ENCODE results near the gene HCN4. TPM values are rescaled to one million over a fixed set of nuclear protein-coding genes. Genes with fewer than 3 reads are reported as not detected.
"Not testable (repeated sequence)": the region's sequence is repeated elsewhere in the genome, so short reads cannot be mapped to it uniquely, and the experiment has no call there.

Gene HCN4
- total RNA-seq, 1 donor from 2014 or later, result 21.1 TPM

DNA sequence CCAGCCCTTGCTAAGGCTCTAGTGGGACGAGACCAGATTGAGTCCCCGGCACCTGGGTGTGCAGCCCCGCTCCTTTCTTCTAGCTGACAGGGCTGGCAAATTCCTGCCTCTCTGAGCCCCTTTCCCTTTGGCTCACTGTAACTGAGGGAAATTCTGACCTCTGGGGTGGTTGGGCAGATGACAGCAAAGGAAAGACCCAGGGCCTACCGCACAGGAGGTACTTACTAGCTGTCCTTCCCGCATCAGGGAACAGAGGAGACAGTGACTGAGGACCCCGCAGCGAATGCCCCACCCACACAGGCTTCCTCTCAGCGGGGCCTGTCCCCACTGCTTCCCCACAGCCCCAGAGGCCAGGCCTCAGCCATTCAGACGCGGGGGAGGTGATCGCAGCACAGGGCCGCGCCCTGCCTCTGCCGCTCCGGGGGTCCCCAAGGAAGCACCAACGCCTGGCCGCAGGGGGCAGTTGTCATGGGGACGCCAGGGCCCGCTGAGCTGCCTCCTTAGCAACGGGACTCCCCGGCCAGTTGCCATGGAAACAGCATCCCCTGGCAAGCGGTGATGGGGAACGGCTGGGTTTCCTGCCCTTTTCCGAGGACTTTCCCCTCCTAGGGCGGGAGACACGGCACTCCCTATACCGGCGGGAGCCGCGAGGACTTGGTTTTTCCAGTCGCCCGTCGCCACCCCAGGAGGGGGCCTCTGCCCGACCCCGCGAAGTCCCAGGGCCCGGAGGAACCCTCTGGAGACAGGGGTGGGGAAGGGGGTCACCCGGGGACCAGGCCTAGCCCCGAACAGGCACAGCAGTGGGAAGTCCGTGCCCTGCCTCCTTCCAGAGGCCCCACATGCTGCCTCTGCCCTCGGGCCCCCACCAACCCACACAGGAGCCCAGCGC, 50.1 kb downstream of the HCN4 start:
- ATAC-seq, result no peak
- DNase-seq, result peak; percentile 33
- intact Hi-C loops (cut with micrococcal nuclease), result loop anchor here (10.0 kb wide), 1 partner anchor 226 kb away; no protein-coding TSS in a partner anchor

DNA sequence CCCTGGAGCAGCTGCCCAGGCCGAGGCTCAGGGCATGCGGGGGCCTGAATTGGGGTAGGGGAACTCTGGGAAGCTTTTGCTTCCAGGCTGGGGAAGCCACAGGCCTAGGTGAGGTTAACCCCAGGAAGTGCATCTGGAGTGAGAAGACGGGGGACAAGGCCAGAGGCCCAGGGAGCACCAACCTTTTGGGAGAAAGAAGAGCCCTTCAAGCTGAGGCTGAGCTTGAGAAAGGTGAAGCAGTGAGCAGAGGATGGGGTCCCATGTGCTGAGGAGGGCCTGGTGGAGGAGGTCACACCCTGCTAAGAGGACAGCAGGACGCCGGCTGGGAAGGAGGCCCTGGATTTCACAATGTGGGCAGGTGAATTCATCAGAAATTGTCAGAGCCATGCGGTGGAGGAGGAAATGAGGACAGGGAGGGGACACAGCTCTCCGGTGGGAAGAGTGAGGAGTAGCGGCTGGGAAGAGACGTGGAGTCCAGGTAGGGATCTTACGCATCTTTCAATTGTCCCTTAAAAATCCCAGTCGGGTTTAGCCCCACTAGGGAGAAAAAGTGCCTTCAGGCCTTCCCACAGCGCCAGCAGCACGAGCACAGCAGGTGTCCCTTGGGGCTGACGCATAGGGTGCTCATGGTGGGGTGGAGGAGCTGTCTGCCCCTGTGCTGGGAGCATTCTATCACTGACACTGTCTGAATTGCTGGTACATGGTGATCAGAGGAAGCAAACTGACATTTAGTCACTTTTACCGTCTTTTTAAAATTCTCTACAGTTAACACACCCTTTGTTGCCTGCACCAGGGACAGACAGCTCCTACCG, 50.9 kb downstream of the HCN4 start:
- intact Hi-C loops (cut with micrococcal nuclease), result loop anchor here (10.0 kb wide), 1 partner anchor 227 kb away; no protein-coding TSS in a partner anchor
- DNase-seq (no peak), ATAC-seq (no peak)

DNA sequence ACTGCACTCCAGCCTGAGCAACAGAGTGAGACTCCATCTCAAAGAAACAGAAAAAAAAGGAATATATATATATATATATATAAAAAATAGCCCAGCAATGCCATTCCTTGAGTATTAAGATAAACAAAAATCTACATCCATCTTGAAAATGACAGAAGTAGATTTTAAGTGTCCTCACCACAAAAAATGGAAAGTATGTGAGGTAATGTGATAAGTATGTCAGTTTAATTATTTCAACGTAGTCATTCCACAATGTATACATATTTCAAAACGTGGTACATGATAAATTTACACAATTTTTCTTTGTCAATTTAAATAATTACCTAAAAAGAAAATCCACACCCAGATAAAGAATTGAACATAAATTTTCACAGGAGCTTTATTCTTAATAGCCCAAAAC, 54.9 kb downstream of the HCN4 start:
- DNase-seq (no peak), ATAC-seq (no peak)
- intact Hi-C loops (cut with micrococcal nuclease), result loop anchor here (10.0 kb wide), 1 partner anchor 231 kb away; no protein-coding TSS in a partner anchor

DNA sequence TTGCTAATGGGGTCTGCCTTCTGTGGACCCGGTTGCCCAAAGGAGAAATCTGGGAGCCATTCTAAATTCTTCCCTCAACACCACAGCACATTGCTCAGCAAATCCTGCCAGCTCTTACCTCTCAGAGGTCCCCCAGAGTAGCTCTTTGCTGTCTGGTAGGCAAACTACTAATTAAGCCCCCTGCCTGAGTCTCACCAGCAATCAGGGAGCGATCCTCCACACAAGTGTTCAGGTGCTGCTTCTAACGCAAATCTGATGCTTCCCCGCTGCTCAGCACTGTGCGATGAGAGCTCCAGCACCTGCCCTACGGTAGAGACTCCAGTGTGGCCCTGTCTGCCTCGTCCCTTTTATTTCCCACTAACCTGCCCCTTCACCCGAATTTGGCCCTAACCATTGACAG, 60.5 kb downstream of the HCN4 start:
- ATAC-seq (no peak), DNase-seq (no peak)
- intact Hi-C loops (cut with micrococcal nuclease), result no loop called here

DNA sequence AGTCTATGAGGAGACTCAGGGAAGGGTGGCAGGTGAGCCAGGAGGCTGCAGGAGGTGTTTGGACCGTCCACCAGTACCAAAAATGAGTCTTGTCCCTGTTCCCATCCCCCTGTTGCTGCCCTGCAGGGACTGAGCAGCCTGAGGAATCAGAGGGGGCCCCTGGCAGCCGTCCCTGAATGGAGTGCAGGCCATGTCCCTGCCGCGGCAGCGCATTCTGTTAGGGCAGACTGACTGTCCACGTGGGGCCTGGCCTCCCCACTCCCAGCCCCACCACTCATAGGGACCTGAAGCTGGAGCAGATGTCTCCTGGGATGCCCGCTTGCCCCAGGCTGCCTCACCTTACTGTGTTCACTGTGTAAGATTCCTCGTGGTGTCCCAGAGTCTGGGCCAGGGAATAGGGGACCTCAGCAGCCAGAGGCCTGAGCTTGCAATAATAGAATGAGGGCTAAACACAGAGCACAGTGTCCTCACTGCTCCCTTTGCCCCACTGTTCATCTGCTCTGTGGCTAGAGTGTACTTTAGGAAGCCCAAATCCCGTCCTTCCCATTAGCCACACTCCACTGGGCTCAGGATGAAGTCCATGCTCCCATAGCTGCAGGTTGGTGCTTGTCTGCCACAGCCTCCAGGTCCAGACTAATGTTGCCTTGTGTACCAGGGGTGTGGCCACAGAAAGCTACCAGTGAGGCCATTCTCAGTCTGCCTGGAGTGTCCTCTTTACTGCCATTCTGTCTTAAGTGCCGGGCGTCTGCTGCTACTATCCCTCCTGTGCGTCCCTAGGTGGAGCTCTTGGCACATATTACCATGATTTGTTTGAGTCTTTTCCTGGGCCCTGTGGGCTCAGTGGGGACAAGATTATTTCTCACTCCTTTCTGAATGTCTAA, 63.2 kb downstream of the HCN4 start:
- intact Hi-C loops (cut with micrococcal nuclease), result no loop called here

DNA sequence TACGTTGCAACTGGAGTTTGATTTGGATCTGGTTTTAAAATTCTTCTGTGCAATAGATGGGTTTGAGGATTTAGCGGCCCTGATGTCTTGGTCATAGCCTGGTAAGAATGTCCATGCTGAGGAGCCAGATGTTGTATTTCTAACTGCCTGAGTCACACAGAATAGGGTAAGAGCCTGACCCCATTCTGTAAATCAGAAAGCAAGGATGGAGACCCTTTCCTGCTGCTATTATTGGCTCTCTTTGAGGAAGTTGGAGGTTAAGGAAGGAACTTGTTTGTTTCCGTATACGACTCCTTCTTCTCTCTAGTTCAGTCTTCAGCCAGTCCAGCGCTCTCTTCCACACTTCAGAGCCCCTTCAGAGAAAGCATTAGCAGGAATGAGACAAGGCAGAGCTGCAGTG, 65.1 kb downstream of the HCN4 start:
- no peak for DNase-seq

More for the DNA sequence above, 63.2 kb downstream of the HCN4 start:
- ATAC-seq (peak; percentile 93), DNase-seq (no peak)

DNA sequence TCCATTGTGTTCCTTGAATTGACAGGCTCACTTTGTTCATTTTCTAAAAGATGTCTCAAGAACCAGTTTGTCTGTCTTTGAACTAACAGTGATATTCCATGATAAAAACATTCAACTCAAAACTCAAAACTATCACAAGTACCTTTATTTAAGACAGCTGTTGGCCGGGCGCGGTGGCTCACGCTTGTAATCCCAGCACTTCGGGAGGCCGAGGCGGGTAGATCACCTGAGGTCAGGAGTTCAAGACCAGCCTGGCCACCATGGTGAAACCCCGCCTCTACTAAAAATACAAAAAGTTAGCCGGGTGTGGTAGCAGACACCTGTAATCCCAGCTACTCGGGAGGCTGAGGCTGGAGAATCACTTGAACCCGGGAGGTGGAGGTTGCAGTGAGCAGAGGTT, 68.5 kb downstream of the HCN4 start:
- ATAC-seq; DNase-seq; intact Hi-C loops (cut with micrococcal nuclease): not testable (repeated sequence)

More for the DNA sequence above, 65.1 kb downstream of the HCN4 start:
- intact Hi-C loops (cut with micrococcal nuclease), result no loop called here
- ATAC-seq, result no peak

DNA sequence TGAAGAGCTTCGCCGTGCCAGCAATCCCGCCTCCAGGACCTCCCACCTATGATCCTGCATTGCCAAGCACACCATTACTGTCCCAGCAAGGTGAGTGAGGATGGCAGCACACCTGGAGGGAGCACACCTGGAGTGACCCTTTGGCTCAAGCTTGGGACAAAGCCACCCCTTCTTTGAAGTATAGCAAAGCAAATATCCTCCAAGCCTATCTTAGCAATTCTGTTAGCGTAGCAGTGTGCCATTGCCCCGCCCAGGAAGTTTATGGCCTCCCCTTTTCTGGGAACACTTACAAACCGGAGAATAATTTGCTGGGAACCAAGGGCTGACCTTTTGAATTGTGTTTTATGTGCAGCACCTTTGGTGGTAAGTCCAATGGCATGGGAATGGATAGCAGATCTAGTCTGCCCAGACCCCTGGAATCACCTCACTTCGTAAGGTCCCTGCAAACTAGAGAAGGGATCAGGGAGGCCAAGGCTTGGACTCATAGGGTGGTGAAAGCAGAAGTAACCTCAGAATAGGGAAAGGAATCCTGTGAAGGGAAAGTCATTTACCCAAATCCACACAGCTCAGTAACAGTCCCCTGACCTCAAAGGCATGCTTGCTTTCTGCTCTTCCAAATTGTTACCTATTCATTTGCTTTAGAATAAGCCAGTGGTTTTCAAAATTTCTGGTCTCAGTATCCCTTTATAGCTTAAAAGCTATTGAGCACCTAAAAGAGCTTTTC, 70.1 kb downstream of the HCN4 start:
- no peak for ATAC-seq
- intact Hi-C loops (cut with micrococcal nuclease), result no loop called here

DNA sequence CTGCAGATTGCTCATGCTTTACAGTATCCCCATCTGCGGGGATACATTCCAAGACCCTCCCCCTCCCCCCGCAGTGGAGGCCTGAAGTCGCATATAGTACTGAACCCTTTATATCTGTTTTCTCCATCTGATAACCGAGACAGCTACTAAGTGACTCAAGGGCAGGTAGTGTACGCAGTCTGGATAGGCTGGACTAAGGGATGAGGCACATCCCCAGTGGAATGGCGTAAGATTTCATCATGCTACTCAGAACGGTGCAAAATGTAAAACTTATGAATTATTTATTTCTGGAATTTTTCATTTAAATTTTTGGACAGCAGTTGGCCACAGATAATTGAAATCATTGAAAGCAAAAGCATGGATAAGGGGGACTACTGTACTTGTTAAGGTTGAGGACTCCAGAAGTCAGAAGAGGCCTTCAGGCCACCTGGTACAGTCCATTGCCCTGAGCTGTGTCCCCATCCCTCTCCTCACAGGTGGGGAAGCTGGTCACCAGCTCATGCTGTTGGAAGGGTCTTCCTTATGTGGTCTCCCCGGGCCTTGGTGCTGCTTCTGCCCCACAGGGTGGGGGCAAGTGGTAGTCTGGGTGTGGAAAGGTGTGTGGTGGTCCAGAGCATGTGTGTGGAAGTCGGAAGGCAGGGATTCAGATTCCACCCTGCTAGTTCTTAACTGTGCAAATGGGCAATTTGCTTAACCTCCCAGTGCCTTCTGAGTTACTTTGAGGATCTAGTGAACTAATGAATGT, 72.0 kb downstream of the HCN4 start:
- ATAC-seq (no peak), DNase-seq (no peak)
- intact Hi-C loops (cut with micrococcal nuclease), result no loop called here

More for the DNA sequence above, 70.1 kb downstream of the HCN4 start:
- DNase-seq, result no peak

DNA sequence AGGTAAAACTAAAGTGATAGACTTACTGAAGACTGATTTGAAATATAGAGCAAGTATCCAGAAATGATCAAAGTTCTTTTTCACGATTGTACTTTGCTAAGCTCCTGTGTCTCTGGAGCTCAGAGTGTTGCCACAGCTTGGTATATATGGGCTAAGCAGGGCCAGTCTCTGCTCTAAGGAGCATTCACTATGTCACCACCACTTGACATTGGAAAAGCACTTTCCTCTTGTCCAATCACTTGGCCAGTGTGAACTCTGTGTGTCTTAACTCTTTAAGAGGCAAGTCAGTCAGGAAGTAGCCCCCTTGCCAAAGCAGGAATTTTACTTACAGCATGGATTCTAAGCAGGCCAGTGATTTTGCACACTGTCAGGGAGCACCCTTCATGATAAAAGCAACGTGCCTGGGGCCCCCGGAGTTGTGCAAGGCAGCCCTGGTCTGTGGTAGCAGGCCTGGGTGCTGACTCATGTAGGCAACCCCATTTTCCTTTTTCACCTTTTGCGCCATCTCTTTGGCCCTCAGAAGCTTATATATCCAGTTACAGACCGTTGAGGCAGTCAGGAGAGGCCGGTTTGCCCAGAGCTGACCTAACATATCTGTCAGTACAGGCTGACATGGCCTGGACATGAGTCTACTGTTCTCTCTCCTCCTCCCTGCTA, 73.0 kb downstream of the HCN4 start:
- ATAC-seq, result no peak
- no peak for DNase-seq

DNA sequence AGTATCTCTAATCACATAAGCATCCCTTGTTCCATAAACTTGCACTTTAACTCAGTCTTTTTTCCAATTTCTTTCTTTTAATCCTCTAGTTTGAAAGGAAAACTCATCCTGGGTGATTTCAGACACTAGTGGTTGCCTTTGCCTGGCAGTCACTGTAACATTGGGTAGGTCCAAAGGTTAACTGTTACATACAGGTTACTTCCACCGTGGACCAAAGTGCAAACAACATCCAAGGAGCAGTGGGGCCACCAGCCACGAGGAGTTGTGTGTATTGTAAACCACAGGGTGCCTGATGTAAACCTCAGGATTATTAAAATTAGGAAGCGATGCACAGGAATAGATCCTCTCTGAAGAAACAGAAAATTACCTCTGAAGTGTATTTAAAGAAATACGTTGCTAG, 75.0 kb downstream of the HCN4 start:
- ATAC-seq, result no peak
- intact Hi-C loops (cut with micrococcal nuclease), result no loop called here

More for the DNA sequence above, 73.0 kb downstream of the HCN4 start:
- intact Hi-C loops (cut with micrococcal nuclease), result no loop called here

DNA sequence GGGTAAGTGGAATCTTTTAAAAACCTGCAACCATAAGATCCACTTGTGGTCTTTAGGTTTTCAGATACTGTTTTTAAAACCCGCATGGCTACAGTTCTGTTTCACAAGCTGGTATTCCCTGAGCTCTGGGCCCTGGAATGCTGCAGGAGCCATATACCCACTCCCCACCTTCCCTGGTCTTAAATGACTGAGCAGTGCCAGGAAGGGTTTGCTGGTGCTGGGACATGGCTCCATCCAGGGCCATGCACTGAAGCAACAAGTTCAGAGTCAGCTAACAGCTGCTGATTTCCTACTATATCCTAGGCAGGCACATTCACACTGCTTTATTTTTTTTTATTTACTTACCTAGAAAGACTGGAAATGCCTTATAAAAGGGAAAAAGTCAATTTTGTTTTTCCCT, 77.3 kb downstream of the HCN4 start:
- ATAC-seq (no peak), DNase-seq (no peak)
- intact Hi-C loops (cut with micrococcal nuclease), result no loop called here

More for the DNA sequence above, 75.0 kb downstream of the HCN4 start:
- no peak for DNase-seq

DNA sequence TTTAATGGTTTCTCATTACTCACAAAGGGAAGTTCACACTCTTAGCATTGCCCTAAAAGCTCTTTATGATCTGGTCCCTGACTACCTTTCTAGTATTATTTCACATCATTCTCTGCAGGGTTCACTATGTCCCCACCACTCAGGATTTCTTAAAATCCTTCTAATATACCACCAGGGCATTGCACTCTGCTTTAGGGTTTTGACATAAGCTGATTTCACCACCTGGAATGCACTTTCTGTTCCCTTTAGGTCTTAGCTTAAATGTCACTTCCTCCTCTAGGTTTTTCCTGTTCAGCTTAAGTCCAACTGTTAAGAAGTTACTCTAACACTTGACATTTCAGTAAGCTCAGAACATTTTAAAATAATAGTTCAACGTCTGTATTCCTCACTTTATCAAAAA, 81.7 kb downstream of the HCN4 start:
- no peak for ATAC-seq
- intact Hi-C loops (cut with micrococcal nuclease), result no loop called here
- no peak for DNase-seq

DNA sequence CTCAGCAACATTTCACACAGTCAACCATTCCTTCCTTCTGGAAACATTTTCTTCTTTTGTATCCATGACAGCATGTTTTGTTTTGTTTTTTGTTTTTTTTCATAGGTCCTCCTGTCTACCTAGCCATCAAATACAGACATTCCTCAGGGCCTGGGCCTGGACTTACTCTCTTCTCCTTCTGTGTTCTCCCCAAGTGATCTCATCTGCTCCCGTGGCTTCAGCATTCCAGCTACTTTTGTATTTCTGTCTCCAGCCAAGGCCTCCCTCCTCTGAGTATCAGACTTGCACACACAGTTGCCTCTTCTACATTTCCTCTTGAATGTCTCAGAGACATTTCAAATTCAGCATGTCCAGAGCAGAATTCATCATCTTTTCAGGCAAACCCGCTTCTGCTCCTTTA, 82.4 kb downstream of the HCN4 start:
- ATAC-seq (no peak), DNase-seq (no peak)
- intact Hi-C loops (cut with micrococcal nuclease), result no loop called here

DNA sequence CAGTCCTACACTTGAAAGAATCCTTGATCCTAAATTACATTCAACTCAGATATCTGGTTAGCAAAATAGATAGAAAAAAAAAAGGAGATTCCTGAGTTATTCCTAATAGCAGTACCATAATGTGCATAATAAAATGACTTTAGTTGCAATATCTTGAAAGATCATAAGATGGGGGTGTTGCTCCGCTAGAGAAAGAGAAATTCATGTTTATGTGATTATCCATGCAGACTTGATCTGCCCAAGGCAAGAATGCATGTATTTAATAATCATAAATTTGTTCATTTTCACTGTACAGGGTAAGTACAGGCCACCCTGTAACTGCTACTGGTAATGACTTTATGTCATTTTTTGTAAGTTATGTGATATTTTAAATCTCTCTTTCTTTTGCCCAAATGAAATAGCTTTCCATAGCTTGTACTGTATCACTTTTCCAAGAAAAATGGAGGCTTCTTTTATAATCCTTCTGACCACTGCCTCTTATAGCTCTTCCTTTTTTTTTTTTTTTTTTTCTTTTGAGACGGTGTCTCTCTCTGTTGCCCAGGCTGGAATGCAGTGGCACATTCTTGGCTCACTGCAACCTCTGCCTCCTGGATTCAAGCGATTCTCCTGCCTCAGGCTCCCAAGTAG, 84.6 kb downstream of the HCN4 start:
- DNase-seq (no peak), ATAC-seq (no peak)
- intact Hi-C loops (cut with micrococcal nuclease), result no loop called here

DNA sequence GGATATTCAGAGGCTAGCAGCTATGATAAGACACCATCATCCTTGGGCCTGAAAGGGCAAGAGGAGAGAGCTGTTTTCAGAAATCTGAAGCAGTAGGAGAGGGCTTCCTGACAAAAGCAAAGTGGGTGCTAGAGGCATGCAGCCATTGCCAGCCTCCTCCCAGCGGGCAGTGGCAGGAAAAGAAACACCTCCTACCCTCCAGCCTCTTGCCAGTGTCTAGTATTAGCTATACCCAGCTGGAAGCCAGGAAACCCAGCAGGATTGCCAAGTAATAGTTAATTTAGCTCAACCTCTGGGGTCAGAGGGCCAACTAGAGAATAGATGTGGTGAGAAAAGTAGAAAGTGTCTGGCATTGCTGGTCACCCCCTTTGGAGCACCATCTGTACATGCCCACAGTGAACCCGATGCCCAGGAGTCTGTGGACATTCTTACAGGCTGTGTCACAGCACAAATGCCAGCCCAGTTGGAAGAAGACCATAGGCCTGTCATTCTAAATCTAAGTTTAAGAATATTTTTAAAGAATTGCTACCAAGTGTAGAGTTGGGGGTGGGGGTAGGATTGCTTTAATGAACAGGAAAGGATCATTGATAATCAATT, 85.3 kb downstream of the HCN4 start:
- intact Hi-C loops (cut with micrococcal nuclease), result no loop called here
- peak; percentile 78 for ATAC-seq
- DNase-seq, result no peak

Data from left ventricle myocardium superior (tissue), 1 donor.